Measurements from ENCODE around the gene SNRPD3. TPM values are rescaled to one million over a fixed set of nuclear protein-coding genes. Genes with fewer than 3 reads are reported as not detected.

The SNRPD3 gene
- total and polyA plus RNA-seq, 2 donors (not counting 3 experiments of a cell fraction or from before 2014, with no cell fraction given) = 121 to 253 TPM

- peak; percentile 52 for FAIRE-seq
- CTCF ChIA-PET = interaction anchor here (1.1 to 1.8 kb wide), 3 partner anchors 11 to 95 kb away, joined by 3 to 8 read pairs (median 6); no protein-coding TSS in a partner anchor
- intact Hi-C loops (cut with micrococcal nuclease) = no loop called here
Measured at GRCh38 chr22:24518771-24519485, 36.9 kb upstream of the SNRPD3 start.

More at GRCh38 chr22:24518771-24519485, 36.9 kb upstream of the SNRPD3 start:
- Histone ChIP-seq H3K9ac (replicated peaks; ENCODE audit: extremely low read depth, insufficient read depth, low read length) (no peak overlapping the region), H3K9me1 (replicated peaks; ENCODE audit: control insufficient read depth, extremely low read depth, insufficient read depth, low read length) (no peaks in the 10 kb centered on the region), H3K36me3 (ENCODE audit: control insufficient read depth in 2 of 2, extremely low read depth in 1 of 2, insufficient read depth in 2 of 2, low read length in 2 of 2) (no peaks in the 10 kb centered on the region), H2AFZ (ENCODE audit: low read depth, low read length) (no peak overlapping the region), H3K4me1 (ENCODE audit: control insufficient read depth, extremely low read depth, insufficient read depth, low read length) (peaks cover 4% of the 10 kb centered on the region), H3K4me3 (replicated peaks in 1 of 3; ENCODE audit: insufficient read depth in 1 of 3, low read depth in 1 of 3, low read length in 3 of 3) (no peak overlapping the region), H3K4me2 (ENCODE audit: insufficient read depth, low read length) (no peak overlapping the region), H3K27me3 (ENCODE audit: control insufficient read depth in 2 of 2, insufficient read depth in 2 of 2, low read length in 2 of 2) (peaks cover 5 to 6% of the 10 kb centered on the region in 2 experiments), H3K27ac (ENCODE audit: insufficient read depth, low read depth, low read length) (no peak overlapping the region), H3K79me2 (ENCODE audit: control insufficient read depth, insufficient read depth, low read length) (no peaks in the 10 kb centered on the region), H4K20me1 (replicated peaks; ENCODE audit: control insufficient read depth, extremely low read depth, insufficient read depth, low read length) (no peaks in the 10 kb centered on the region), H3K9me3 (replicated peaks; ENCODE audit: control insufficient read depth, insufficient read depth, low read length) (no peaks in the 10 kb centered on the region)
- BruUV-seq (replicated peaks) = no TSS peak
- no peak for DNase-seq (ENCODE audit: low read depth, low spot score)
- POLR2A ChIA-PET = no interaction called here
- no peak for TF ChIP-seq POLR2AphosphoS5 (IDR thresholded peaks at IDR 0.05; ENCODE audit: insufficient read depth, low read depth, low read length)
- TF ChIP-seq EZH2 (IDR thresholded peaks at IDR 0.05; ENCODE audit: borderline replicate concordance, low read depth, low read length, severe bottlenecking) = no peak
- TF ChIP-seq GATA2 (IDR thresholded peaks at IDR 0.05; ENCODE audit: insufficient read depth, insufficient read length, low read depth, low read length) = no peak
- TF ChIP-seq, protein P1, sequence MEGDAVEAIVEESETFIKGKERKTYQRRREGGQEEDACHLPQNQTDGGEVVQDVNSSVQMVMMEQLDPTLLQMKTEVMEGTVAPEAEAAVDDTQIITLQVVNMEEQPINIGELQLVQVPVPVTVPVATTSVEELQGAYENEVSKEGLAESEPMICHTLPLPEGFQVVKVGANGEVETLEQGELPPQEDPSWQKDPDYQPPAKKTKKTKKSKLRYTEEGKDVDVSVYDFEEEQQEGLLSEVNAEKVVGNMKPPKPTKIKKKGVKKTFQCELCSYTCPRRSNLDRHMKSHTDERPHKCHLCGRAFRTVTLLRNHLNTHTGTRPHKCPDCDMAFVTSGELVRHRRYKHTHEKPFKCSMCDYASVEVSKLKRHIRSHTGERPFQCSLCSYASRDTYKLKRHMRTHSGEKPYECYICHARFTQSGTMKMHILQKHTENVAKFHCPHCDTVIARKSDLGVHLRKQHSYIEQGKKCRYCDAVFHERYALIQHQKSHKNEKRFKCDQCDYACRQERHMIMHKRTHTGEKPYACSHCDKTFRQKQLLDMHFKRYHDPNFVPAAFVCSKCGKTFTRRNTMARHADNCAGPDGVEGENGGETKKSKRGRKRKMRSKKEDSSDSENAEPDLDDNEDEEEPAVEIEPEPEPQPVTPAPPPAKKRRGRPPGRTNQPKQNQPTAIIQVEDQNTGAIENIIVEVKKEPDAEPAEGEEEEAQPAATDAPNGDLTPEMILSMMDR (IDR thresholded peaks at IDR 0.05; ENCODE audit: extremely low read depth in 1 of 2, insufficient read depth in 1 of 2, low read depth in 1 of 2, low read length in 2 of 2) = no peak
- TF ChIP-seq MAX (IDR thresholded peaks at IDR 0.05; ENCODE audit: insufficient read depth, insufficient read length) = no peak
- no peak for TF ChIP-seq MYC (IDR thresholded peaks at IDR 0.05; ENCODE audit: low read depth, low read length)
- dilution Hi-C loops (cut with MboI; ENCODE audit: extremely low pct_ligation_motif_present, low sequenced_read_pairs) = no loop called here

Data from endothelial cell of umbilical vein (primary cell).